Measurements from ENCODE around the gene IRF6.
"Not testable (repeated sequence)": the region's sequence is repeated elsewhere in the genome, so short reads cannot be mapped to it uniquely, and the experiment has no call there.

IRF6 gene

GRCh38 chr1:209823143-209824041 is 17.4 kb upstream of the IRF6 start:
- DNase-seq = no peak

DNA sequence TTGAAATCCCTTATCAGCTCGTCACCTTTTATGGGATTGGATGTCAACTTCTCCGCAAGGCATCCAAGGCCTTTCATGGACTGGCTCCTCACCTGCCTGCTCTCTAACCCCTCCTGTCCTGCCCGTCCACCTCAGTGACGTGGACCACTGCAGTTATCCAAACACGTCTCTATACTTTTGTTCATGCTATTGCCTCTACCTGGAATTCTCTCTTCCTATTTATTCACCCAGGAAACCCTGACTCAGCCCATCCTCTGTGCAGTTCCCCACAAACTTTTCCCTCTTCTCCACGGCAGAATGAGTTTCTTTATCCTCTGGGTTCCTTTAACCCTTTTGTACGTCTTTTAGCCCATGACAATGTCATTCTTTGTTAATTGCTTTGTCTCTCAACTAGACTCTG is 16.8 kb upstream of the IRF6 start:
- no peak for DNase-seq

DNA sequence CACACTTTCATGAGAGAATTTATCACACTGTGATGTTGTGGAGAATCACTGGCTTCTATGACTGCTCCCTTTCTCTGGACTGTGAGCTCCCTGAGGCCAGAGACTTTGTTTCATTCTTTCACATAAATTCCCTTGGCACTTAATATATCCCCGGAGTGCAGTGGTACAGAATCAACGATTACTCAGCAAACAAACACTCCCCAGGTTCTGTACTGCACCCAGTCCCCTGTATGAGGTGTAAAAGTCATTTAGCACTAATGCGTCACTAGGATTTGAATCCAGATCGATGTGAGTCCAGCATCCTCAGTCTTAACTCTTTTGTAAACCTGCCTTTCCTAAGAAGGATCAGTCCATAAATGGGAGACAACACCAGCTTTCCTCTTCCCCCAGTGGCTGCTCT is 15.0 kb upstream of the IRF6 start:
- no peak for DNase-seq

DNA sequence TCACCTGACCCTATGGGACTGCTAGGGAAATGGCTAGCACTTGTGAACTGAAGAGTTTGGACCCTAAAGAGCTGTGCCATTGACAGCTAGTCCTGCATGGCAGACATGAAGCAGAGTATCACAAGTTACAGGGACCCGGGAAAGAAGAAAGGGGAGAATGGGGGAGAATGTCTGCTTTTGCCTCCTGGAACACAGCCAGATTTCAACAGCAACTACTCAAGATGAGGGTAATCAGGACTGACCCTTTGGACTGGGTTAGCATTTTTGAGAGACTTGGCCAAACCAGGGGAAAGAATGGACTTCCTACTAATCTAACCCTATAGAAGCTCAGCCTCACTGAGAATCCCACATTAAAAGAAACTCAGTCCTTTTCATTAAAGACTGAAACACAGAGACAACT is 13.1 kb upstream of the IRF6 start:
- no peak for DNase-seq

DNA sequence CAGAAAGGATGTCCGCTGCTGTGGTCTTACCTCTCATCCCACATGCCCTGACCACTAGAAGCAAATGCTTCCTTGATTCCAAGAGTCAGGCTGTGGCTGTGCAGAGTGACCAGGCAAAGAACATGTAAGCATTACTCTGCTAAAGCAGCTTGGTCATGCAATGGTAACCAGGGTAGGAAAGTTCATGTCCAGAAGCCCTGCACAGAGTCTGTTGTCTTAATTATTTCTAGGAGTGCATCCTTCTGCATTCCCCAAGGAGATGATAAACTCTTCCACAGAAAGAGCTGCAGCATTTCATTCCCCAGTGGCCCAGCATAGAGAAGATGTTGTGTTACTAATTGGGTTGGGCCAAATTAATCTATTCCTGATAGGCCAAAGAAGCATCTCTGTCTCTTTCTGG is 11.7 kb upstream of the IRF6 start:
- no peak for DNase-seq

DNA sequence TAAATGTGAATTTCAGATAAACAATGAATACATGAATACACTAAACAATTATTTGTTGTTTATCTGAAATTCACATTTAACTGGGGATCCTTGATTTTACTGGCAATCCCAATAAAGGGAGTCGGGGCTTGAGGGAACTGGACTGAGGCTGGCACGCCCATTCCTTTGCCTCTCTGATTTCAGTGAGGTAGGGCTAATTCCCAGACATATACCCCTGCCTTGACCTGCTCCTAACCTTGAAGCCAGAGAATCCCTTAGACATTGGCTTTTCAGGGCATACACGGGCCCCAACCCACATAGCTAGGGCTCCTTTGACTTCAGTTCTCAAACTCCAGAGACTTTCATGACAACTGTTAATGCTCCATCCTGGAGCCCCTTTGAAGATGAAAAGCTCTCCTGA is 11.0 kb upstream of the IRF6 start:
- no peak for DNase-seq

GRCh38 chr1:209815931-209816341 is 10.0 kb upstream of the IRF6 start:
- no peak for DNase-seq

DNA sequence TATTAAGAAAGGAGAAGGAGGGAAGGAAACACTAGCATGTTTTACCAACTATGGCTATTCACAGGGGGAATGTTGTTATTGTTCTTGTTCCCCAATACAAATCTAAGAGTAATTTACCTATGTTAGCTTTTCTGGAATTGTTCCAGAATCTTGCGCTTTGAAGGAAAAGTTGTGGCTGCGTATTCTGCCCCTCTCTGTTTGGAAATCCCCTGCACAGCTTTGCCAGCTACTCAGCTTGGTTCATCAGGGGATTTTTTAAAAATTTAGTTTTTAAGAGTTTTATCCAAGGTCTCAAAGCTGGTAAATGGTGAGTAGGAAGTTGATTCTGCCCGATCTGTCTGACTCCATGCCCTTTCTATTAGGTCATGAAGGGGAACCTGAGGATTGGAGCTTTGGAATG is 9.5 kb upstream of the IRF6 start:
- DNase-seq = no peak

- no peak for DNase-seq
Measured at GRCh38 chr1:209813902-209814301, 8.0 kb upstream of the IRF6 start.

GRCh38 chr1:209810783-209811182 is 4.8 kb upstream of the IRF6 start:
- DNase-seq = no peak

DNA sequence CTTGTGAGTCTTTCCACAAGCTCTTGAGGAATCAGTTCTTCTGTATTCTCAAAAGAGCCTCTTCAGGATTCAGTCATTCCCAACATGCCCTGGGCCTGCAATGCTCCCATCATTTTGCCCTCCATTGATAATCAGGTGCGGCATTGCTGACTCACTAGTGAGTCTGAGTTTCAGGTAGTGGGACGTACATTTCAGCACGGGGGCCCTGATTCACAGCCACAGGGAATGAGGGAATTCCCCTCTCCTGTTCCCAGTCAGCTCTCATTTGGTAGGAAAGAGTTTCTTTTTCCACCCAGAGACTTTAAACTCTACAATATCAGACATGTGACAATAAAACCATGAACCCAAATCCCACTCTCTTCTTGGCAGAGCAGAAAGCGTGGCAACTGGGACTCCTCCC is 3.7 kb upstream of the IRF6 start:
- DNase-seq = no peak

GRCh38 chr1:209808059-209808581 is 2.2 kb upstream of the IRF6 start:
- DNase-seq = no peak

DNA sequence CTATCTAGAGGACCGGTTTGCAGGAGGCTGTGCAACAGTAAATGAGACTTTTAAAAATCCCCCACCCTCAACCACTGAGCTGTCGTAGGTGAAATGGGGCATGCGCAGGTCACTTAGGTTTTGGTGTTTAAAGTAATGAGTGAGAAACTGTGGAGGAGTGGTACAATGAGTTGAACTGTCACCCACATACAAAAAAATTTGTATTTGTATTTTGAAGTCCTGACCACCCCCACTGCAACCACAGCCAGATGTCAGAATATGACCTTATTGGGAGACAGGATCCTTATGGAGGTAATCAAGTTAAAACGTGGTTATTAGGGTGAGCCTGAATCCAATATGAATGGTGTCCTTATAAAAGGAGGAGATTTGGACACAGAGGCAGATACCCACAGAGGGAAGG is 1.6 kb upstream of the IRF6 start:
- DNase-seq = no peak

GRCh38 chr1:209805341-209805781 is 581 bp downstream of the IRF6 start:
- DNase-seq = no peak

- no peak for DNase-seq
Measured at GRCh38 chr1:209803568-209803967, 2.4 kb downstream of the IRF6 start.

DNA sequence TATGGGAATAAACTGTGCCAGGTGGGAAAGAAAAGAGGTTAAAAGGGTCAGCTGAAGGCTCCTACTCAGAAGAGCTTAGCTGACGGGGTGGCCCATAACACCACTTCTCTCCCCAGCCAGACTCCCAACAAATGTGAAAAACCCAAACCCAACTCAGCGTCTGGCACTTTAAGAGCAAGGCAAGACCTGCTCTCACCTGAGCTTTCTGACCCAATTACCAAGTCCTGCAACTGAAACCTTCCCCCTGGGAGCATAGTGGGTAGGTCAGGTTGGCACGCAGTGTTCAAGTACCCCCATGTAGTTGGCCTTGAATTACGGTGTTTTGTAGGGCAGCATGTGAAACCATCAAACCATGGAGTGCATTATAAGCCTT is 3.2 kb downstream of the IRF6 start:
- no peak for DNase-seq

DNA sequence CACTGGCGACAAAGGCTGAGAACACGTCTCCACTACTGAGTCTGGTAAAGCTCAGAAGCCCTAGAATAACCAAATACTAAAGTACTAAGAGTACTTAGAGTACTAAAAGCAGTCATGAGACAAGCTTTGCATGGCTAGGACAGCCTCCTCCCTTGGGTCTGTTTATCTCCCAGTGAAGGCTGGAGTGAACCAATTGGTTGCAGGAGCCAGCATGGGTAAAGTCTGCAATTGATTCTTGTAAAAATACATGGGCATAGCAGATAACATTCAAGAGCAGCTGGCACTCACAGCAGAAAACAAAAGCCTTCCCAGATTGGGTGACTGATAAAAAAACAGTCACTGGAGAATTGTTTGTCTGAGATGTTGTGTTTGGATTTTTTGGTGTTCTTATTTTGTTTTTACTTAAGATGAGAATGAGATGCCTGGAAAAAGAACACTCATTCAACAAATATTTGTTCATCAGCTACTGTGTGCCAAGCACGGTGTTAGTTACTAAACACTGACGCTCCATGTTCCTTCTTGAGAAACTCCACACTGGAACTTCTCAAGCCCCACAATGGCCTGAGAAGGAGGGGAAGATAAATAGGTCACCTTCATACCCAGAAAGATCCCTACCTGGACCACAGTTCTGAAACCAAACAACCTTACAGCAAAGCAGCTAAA is 3.7 kb downstream of the IRF6 start:
- DNase-seq = no peak

- DNase-seq = no peak
Measured at GRCh38 chr1:209800984-209801834, 4.7 kb downstream of the IRF6 start.

DNA sequence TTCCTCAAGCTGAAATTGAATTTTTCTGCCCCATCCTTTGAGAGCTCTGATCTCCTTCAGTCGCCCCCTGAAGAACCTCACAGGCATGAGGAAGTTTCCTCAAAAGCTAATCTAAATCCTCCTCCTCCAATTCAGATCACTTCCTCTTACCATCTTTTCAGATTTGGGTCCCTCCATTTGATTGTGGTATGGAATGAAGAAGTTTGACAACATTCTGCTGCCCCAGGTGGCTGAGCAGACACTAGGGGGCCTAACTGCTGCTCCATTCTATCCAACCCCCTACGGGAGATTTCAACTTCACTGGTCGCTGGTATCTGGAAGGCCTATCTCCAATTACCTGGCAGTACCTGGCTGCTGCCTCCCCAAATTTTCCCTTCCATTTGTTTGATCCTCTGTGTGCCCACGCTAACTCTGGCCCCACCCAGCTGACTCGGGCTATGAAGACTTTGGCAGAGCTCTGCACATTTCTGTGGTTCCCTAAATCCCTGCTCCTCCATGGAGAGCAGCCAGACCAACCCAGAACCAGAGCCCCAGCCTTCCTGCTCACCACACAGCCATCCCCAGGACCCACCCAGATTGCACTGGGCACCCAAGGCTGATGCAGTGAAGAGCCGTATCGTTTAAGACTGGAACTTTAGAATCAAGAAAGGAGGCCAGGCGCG is 7.8 kb downstream of the IRF6 start:
- DNase-seq = no peak

GRCh38 chr1:209793711-209794110 is 12.2 kb downstream of the IRF6 start:
- DNase-seq = not testable (repeated sequence)

DNA sequence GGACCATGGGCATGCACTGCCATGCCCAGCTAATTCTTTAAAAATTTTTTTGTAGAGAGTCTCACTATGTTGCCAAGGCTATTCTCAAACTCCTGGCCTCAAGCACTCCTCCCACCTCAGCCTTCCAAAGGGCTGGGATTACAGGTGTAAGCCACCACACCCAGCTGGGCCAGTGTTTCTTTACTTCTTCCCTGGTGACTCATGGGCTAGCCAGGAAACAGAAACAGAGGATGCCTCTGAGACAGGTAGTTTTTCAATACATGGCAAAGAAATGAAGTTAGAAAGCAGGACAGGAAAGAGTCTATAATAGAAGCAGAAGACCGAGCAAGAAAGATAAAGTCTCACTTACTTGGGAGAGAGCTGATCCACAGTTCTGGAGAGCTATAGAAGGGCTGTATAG is 14.0 kb downstream of the IRF6 start:
- DNase-seq = no peak

All from nucleus accumbens (tissue), 56 donors.